NCI-H2196 treated with DMSO at 0.1 percent for 48 hours (cell line): ENCODE measurements around the gene VTI1A.
"Not testable (repeated sequence)": the region's sequence is repeated elsewhere in the genome, so short reads cannot be mapped to it uniquely, and the experiment has no call there.

ENCODE experiments used
- DNase-seq: peaks from one replicate; lab custom pipeline; 2025; ENCODE audit not compliant: unreplicated experiment; lab: John Stamatoyannopoulos, UW

VTI1A gene

GRCh38 chr10:112716076-112716475 lies 269.1 kb downstream of the VTI1A start:
- no peak for DNase-seq

- no peak for DNase-seq
Measured at GRCh38 chr10:112716924-112717413, 270.0 kb downstream of the VTI1A start.

- DNase-seq = no peak
Measured at GRCh38 chr10:112720178-112720577, 273.2 kb downstream of the VTI1A start.

- DNase-seq = no peak
Measured at GRCh38 chr10:112721080-112721698, 274.2 kb downstream of the VTI1A start.

- DNase-seq = no peak
Measured at GRCh38 chr10:112722758-112723157, 275.7 kb downstream of the VTI1A start.

GRCh38 chr10:112723876-112724275 lies 276.9 kb downstream of the VTI1A start:
- DNase-seq = no peak

GRCh38 chr10:112724404-112724991 lies 277.5 kb downstream of the VTI1A start:
- DNase-seq = no peak

- DNase-seq = no peak
Measured at GRCh38 chr10:112728118-112728883, 281.3 kb downstream of the VTI1A start.

- DNase-seq = no peak
Measured at GRCh38 chr10:112728997-112729396, 282.0 kb downstream of the VTI1A start.

GRCh38 chr10:112731450-112731849 lies 284.4 kb downstream of the VTI1A start:
- not testable (repeated sequence) for DNase-seq

- DNase-seq = no peak
Measured at GRCh38 chr10:112732277-112732921, 285.4 kb downstream of the VTI1A start.

- DNase-seq = no peak
Measured at GRCh38 chr10:112735041-112735695, 288.2 kb downstream of the VTI1A start.

- no peak for DNase-seq
Measured at GRCh38 chr10:112738606-112739591, 291.9 kb downstream of the VTI1A start.

GRCh38 chr10:112739592-112740353 lies 292.8 kb downstream of the VTI1A start:
- no peak for DNase-seq

- DNase-seq = no peak
Measured at GRCh38 chr10:112741830-112742402, 294.9 kb downstream of the VTI1A start.

GRCh38 chr10:112744181-112745096 lies 297.4 kb downstream of the VTI1A start:
- no peak for DNase-seq

- DNase-seq = no peak
Measured at GRCh38 chr10:112746329-112746728, 299.3 kb downstream of the VTI1A start.
